Lower leg skin (tissue), 4 donors: ENCODE results near the gene LOXL1. TPM values are rescaled to one million over a fixed set of nuclear protein-coding genes. Genes with fewer than 3 reads are reported as not detected.
A peak's percentile ranks its signal among the peaks of the same experiment; 100 is the strongest.

Experiments used
- DNase-seq, 2 donors: peaks; one replicate each; pipeline ENCODE4 v3.0.0-alpha.2; 2019; ENCODE audit warnings: low spot score in 2 of 2
- H3K4me3 ChIP-seq: fragments of 200-600 bp; sonication (generic); 2 replicates; pipeline ENCODE4 v1.5.1; 2017; ENCODE audit warnings: mild to moderate bottlenecking, low read depth; ENCODE audit not compliant: poor library complexity, severe bottlenecking
- POLR2A ChIP-seq, 2 donors: fragments of 450-650 bp; IDR thresholded peaks; one replicate each; pipeline ENCODE4 v1.6.1; 2016 to 2017; ENCODE audit warnings: antibody characterized with exemption in 2 of 2, mild to moderate bottlenecking in 1 of 2, moderate library complexity in 1 of 2
- WGBS, 2 donors: methylation state at CpG; one replicate each; pipeline ENCODE4 v1.1.5; 2018; 5-methylcytosine and 5-hydroxymethylcytosine counted together
- intact Hi-C: fragments of 100-400 bp; cut with DNase I; formaldehyde crosslinking; loops from one replicate; pipeline ENCODE4 v1.15.0; 2023; ENCODE audit warnings: low total_unique reads
- total RNA-seq, 4 donors: library from RNA; depleted of rRNA; stranded (reverse); fragments of >200 nt; gene quantifications; one replicate each; pipeline ENCODE4 v1.1.0, GENCODE V29; 2016
- TF ChIP-seq, protein P1 (sequence below), 3 donors: fragments of 450-650 bp; IDR thresholded peaks; one replicate each; pipeline ENCODE4 v1.5.1; 2016; ENCODE audit warnings: antibody characterized with exemption in 3 of 3, mild to moderate bottlenecking in 3 of 3, moderate library complexity in 2 of 3

The LOXL1 gene
- total RNA-seq, 4 donors from 2014 or later: 4.6 to 8.2 (median 6.6) TPM

DNA sequence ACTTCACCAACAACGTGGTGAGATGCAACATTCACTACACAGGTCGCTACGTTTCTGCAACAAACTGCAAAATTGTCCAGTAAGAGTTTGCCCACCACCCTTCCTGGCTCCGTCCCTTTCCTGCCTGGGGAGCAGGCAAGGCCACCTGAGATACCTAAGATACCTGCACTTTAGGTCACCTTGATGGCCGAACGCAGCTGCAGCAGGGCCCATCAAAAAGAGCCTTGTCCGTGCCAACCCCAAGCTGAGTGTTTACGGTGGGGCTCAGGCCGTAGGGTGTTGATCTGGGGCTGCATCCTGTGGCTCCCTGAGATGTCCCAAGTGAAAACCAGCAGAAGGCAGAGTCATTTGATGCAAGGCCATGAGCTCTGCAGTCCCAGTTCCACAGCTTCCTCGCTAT, 23.2 kb downstream of the LOXL1 start:
- TF ChIP-seq, protein P1, sequence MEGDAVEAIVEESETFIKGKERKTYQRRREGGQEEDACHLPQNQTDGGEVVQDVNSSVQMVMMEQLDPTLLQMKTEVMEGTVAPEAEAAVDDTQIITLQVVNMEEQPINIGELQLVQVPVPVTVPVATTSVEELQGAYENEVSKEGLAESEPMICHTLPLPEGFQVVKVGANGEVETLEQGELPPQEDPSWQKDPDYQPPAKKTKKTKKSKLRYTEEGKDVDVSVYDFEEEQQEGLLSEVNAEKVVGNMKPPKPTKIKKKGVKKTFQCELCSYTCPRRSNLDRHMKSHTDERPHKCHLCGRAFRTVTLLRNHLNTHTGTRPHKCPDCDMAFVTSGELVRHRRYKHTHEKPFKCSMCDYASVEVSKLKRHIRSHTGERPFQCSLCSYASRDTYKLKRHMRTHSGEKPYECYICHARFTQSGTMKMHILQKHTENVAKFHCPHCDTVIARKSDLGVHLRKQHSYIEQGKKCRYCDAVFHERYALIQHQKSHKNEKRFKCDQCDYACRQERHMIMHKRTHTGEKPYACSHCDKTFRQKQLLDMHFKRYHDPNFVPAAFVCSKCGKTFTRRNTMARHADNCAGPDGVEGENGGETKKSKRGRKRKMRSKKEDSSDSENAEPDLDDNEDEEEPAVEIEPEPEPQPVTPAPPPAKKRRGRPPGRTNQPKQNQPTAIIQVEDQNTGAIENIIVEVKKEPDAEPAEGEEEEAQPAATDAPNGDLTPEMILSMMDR (IDR thresholded peaks at IDR 0.05): no peak
- no peak for TF ChIP-seq POLR2A (IDR thresholded peaks at IDR 0.05)
- 91 to 94% methylated on average over 10 of the region's 10 CpGs for WGBS, 2 donors
- H3K4me3 ChIP-seq: no peak overlapping the region
- DNase-seq: no peak
- intact Hi-C loops: loop anchor here (10.0 kb wide), 1 partner anchor 575 kb away; no protein-coding TSS in a partner anchor

DNA sequence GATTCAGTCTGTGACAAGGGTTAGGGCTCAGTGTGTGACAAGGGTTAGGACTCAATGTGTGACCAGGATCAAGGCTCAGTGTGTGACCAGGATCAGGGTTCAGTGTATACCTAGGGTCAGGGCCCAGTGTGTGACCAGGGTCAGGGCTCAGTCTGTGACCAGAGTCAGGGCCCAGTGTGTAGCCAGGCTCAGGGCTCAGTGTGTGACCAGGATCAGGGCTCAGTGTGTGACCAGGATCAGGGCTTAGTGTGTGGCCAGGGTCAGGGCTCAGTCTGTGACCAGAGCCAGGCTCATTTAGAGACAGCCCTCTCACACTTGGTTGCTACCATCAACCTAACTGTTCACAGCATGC, 24.2 kb downstream of the LOXL1 start:
- intact Hi-C loops: no loop called here
- H3K4me3 ChIP-seq: no peak overlapping the region
- no peak for DNase-seq
- TF ChIP-seq, protein P1 (IDR thresholded peaks at IDR 0.05): no peak
- TF ChIP-seq POLR2A (IDR thresholded peaks at IDR 0.05): no peak

GRCh38 chr15:73950831-73951561, 24.7 kb downstream of the LOXL1 start:
- no peak overlapping the region for H3K4me3 ChIP-seq
- TF ChIP-seq POLR2A (IDR thresholded peaks at IDR 0.05): no peak
- TF ChIP-seq, protein P1 (IDR thresholded peaks at IDR 0.05): peak in 1 of 3 donors; percentile 73
- peak; percentile 92 to 97 for DNase-seq
- 17 to 24% methylated on average over 15 of the region's 15 CpGs for WGBS, 2 donors
- intact Hi-C loops: no loop called here

- no peak overlapping the region for H3K4me3 ChIP-seq
- intact Hi-C loops: no loop called here
- 56 to 58% methylated on average over 13 of the region's 13 CpGs for WGBS, 2 donors
- TF ChIP-seq POLR2A (IDR thresholded peaks at IDR 0.05): no peak
- TF ChIP-seq, protein P1 (IDR thresholded peaks at IDR 0.05): no peak
- no peak for DNase-seq
Measured at GRCh38 chr15:73951601-73952000, 25.3 kb downstream of the LOXL1 start.

DNA sequence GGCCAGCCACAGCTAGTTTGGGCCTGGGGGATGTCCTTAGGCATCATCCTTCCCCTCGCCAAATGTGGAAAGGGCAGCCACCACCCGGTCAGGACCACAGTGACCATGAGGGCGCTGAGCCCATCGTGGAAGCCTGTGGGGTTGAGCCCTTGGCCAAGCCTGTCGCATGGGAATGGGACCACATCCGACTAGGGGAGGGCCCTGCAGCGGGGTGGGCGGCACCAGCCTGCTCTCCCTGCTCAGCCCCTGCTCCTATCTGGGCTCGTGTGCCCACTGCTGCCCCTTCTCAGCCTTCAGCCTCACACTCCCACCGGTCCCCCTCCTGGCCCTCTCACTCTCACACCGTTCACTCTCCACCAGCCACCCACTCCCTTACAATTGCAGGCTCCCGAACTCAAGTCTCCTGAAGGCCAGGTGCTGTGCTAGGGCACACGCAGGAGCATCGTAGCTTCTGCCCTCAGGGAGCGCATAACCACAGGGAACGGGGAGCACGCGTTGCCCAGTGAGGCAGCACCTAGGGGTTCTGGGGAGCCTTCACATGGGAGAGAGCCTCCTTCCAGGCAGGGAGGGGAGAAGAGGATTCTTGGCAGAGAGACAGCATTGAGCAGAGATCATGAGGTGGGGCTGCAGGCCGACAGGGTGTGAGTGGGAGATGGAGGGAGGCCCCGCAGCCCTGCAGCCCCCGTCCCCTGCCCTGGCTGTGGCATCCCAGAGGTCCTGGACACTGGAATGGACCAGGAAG, 26.1 kb downstream of the LOXL1 start:
- intact Hi-C loops: no loop called here
- no peak for DNase-seq
- H3K4me3 ChIP-seq: no peak overlapping the region
- 80 to 84% methylated on average over 20 to 21 of the region's 21 CpGs for WGBS, 2 donors
- no peak for TF ChIP-seq POLR2A (IDR thresholded peaks at IDR 0.05)
- TF ChIP-seq, protein P1 (IDR thresholded peaks at IDR 0.05): no peak
